GM12878 (cell line): ENCODE results near the gene NECAB3. TPM values are rescaled to one million over a fixed set of nuclear protein-coding genes. Genes with fewer than 3 reads are reported as not detected.
A peak's percentile ranks its signal among the peaks of the same experiment; 100 is the strongest.

ENCODE experiments used
- BHLHE40 ChIP-seq, 2 experiments: fragments of 450-650 bp in 1 of 2; IDR thresholded peaks; 2 replicates each; pipeline ENCODE4 v1.6.1; 2011 to 2017; ENCODE audit warnings: low read depth in 2 of 2, borderline replicate concordance in 1 of 2, improper control_type of control experiment in 1 of 2, low read length in 1 of 2, mild to moderate bottlenecking in 1 of 2
- EED ChIP-seq: sonication (generic); IDR thresholded peaks from 2 replicates; pipeline ENCODE4 v1.6.1; 2016; ENCODE audit warnings: antibody characterized with exemption, low read depth
- FOXK2 ChIP-seq: fragments of 450-650 bp; IDR thresholded peaks from 2 replicates; pipeline ENCODE4 v1.6.1; 2017; ENCODE audit warnings: mild to moderate bottlenecking, moderate library complexity
- IRF3 ChIP-seq: fragments of 450-650 bp; IDR thresholded peaks from 2 replicates; pipeline ENCODE4 v1.6.1; 2014; ENCODE audit warnings: mild to moderate bottlenecking
- LARP7 ChIP-seq: fragments of 450-650 bp; IDR thresholded peaks from 2 replicates; pipeline ENCODE4 v1.6.1; 2017; ENCODE audit warnings: mild to moderate bottlenecking
- NBN ChIP-seq: fragments of 450-650 bp; IDR thresholded peaks from 2 replicates; pipeline ENCODE4 v1.6.1; 2016
- NKRF ChIP-seq: fragments of 450-650 bp; conservative IDR thresholded peaks from 2 replicates; pipeline ENCODE4 v1.6.1; 2017; ENCODE audit warnings: mild to moderate bottlenecking, moderate library complexity
- NR2F1 ChIP-seq: fragments of 450-650 bp; conservative IDR thresholded peaks from 2 replicates; pipeline ENCODE4 v1.6.1; 2017; ENCODE audit warnings: mild to moderate bottlenecking
- POLR2A ChIP-seq: IDR thresholded peaks from 2 replicates; pipeline ENCODE4 v1.6.1; 2011; ENCODE audit warnings: low read depth, mild to moderate bottlenecking, low read length
- RAD21 ChIP-seq: IDR thresholded peaks from 2 replicates; pipeline ENCODE4 v1.6.1; 2011; ENCODE audit warnings: mild to moderate bottlenecking, low read depth, low read length, moderate library complexity; ENCODE audit not compliant: insufficient read depth
- RB1 ChIP-seq: fragments of 450-650 bp; formaldehyde crosslinking; IDR thresholded peaks from 2 replicates; pipeline ENCODE4 v1.6.1; 2017; ENCODE audit warnings: mild to moderate bottlenecking, borderline replicate concordance
- RFX5 ChIP-seq: IDR thresholded peaks from 2 replicates; pipeline ENCODE4 v1.6.1; 2011; ENCODE audit warnings: low read depth, low read length, improper control_type of control experiment
- SKIL ChIP-seq: fragments of 450-650 bp; IDR thresholded peaks from 2 replicates; pipeline ENCODE4 v1.6.1; 2017; ENCODE audit warnings: mild to moderate bottlenecking, low read depth, inconsistent platforms; ENCODE audit not compliant: poor library complexity, severe bottlenecking
- SMARCA5 ChIP-seq: fragments of 450-650 bp; IDR thresholded peaks from 2 replicates; pipeline ENCODE4 v1.6.1; 2017; ENCODE audit warnings: mild to moderate bottlenecking
- SMC3 ChIP-seq: IDR thresholded peaks from 2 replicates; pipeline ENCODE4 v1.6.1; 2011; ENCODE audit warnings: low read length, improper control_type of control experiment, borderline replicate concordance
- TCF3 ChIP-seq: IDR thresholded peaks from 2 replicates; pipeline ENCODE4 v1.6.1; 2012; ENCODE audit warnings: low read depth, mild to moderate bottlenecking, low read length, borderline replicate concordance; ENCODE audit not compliant: insufficient read depth
- ZBTB11 ChIP-seq: fragments of 450-650 bp; formaldehyde crosslinking; IDR thresholded peaks from 2 replicates; pipeline ENCODE4 v1.5.0; 2022; ENCODE audit warnings: mild to moderate bottlenecking, missing genetic modification characterization
- ZSCAN29 ChIP-seq: fragments of 450-650 bp; IDR thresholded peaks from 2 replicates; pipeline ENCODE4 v1.6.1; 2017; ENCODE audit warnings: mild to moderate bottlenecking, moderate library complexity
- polyA plus RNA-seq, 11 experiments: library from polyadenylated mRNA; depleted of rRNA in 4 of 11; unstranded in 6 of 11; stranded (reverse) in 5 of 11; fragments of >200 nt; fragmentation: Nextera tagmentation in 4 of 11; fragmentation: Illumina TruSeq in 1 of 11; extraction: Ambion mirVana in 4 of 11; extraction: Trizol in 1 of 11; gene quantifications; 1 replicate in 1 of 11; 2 replicates in 10 of 11; pipeline versions ENCODE4 v1.2.1 to v1.2.3, GENCODE V29; 2011 to 2016; ENCODE audit warnings: inconsistent platforms in 2 of 11, missing spikeins in 2 of 11, low read depth in 1 of 11
- total RNA-seq, 4 experiments: library from RNA; depleted of rRNA in 3 of 4; stranded (reverse); fragments of >200 nt in 3 of 4; fragmentation: Illumina TruSeq in 1 of 4; extraction: Trizol in 1 of 4; gene quantifications; 2 replicates each; pipeline versions ENCODE4 v1.2.1 to v1.2.3, GENCODE V29; 2013 to 2021

Gene NECAB3
- total and polyA plus RNA-seq, 10 of the 15 experiments (the other 5 are each of a cell fraction or from before 2014, with no cell fraction given), result 0.21 to 17.0 (median 7.2) TPM

- TF ChIP-seq ZBTB11 (CRISPR knock-in tag), result no peak
- 0 out of 2 replicates have a peak, but pooled peaks have one; percentile 51 for TF ChIP-seq NBN
- TF ChIP-seq POLR2A, result peak; percentile 45; the same call in 1 of the 2 replicates
- TF ChIP-seq LARP7, result 0 out of 2 replicates have a peak, but pooled peaks have one; percentile 27
- no peak for TF ChIP-seq EED
- TF ChIP-seq TCF3, result 0 out of 2 replicates have a peak, but pooled peaks have one; percentile 25
- peak; percentile 88 for TF ChIP-seq RB1
- peak; percentile 51; the same call in 1 of the 2 replicates for TF ChIP-seq ZSCAN29
- TF ChIP-seq FOXK2, result no peak
- peak; percentile 83 for TF ChIP-seq NR2F1
- TF ChIP-seq RAD21, result peak; percentile 93
- TF ChIP-seq BHLHE40 (IDR thresholded peaks at IDR 0.05; ENCODE audit: borderline replicate concordance in 1 of 2, low read depth in 2 of 2, low read length in 1 of 2), result peak in 1 of 2 experiments; percentile 37; a peak in 2 of 4 replicates
- no peak for TF ChIP-seq SKIL
- peak; percentile 92; the same call in 1 of the 2 replicates for TF ChIP-seq SMARCA5
- no peak for TF ChIP-seq RFX5
- TF ChIP-seq IRF3, result 0 out of 2 replicates have a peak, but pooled peaks have one; percentile 16
- TF ChIP-seq SMC3, result peak; percentile 92
- TF ChIP-seq NKRF, result 0 out of 2 replicates have a peak, but pooled peaks have one; percentile 33
Measured at GRCh38 chr20:33667676-33668465, 6.4 kb downstream of the NECAB3 start (continued).
